CD14-positive monocyte (primary cell): ENCODE measurements around the gene TIMM10B. TPM values are rescaled to one million over a fixed set of nuclear protein-coding genes. Genes with fewer than 3 reads are reported as not detected.
"Not testable (repeated sequence)": the region's sequence is repeated elsewhere in the genome, so short reads cannot be mapped to it uniquely, and the experiment has no call there.

Experiments used
- DNase-seq, 3 donors: peaks; one replicate each; pipeline ENCODE4 v3.0.0-alpha.2; 2011 to 2022
- H2AFZ ChIP-seq: 2 replicates; pipeline ENCODE4 v1.6.0; 2012; ENCODE audit warnings: mild to moderate bottlenecking, low read depth, low read length, inconsistent platforms; ENCODE audit not compliant: insufficient read depth, poor library complexity, severe bottlenecking
- H3K27ac ChIP-seq, 2 donors: 1 replicate in 1 of 2; 2 replicates in 1 of 2; pipeline ENCODE4 v1.5.1; 2012 to 2013; ENCODE audit warnings: low read length in 2 of 2, control low read depth in 1 of 2, inconsistent platforms in 1 of 2, low read depth in 1 of 2, mild to moderate bottlenecking in 1 of 2
- H3K27me3 ChIP-seq, 2 donors: one replicate each; pipeline versions ENCODE4 v1.6.0 to v1.6.1; 2011 to 2013; ENCODE audit warnings: low read length in 2 of 2; ENCODE audit not compliant: control insufficient read depth in 2 of 2, insufficient read depth in 2 of 2
- H3K36me3 ChIP-seq, 2 donors: replicated peaks in 1 of 2; 1 replicate in 1 of 2; 2 replicates in 1 of 2; pipeline versions ENCODE4 v1.5.1 to v1.6.1; 2012 to 2013; ENCODE audit warnings: low read length in 2 of 2, control low read depth in 1 of 2, inconsistent platforms in 1 of 2, mild to moderate bottlenecking in 1 of 2; ENCODE audit not compliant: insufficient read depth in 2 of 2, control insufficient read depth in 1 of 2
- H3K4me1 ChIP-seq, 2 donors: 1 replicate in 1 of 2; 2 replicates in 1 of 2; pipeline versions ENCODE4 v1.5.1 to v1.6.1; 2012 to 2013; ENCODE audit warnings: low read length in 2 of 2, control low read depth in 1 of 2, inconsistent platforms in 1 of 2, mild to moderate bottlenecking in 1 of 2, moderate library complexity in 1 of 2; ENCODE audit not compliant: insufficient read depth in 2 of 2, control insufficient read depth in 1 of 2
- H3K4me2 ChIP-seq: replicated peaks from 2 replicates; pipeline ENCODE3; 2012; ENCODE audit warnings: low read length, moderate library complexity, mild to moderate bottlenecking; ENCODE audit not compliant: poor library complexity, severe bottlenecking; ENCODE audit errors: extremely low read depth
- H3K4me3 ChIP-seq, 3 experiments: fragments of 200-600 bp in 1 of 3; sonication (generic) in 1 of 3; replicated peaks in 1 of 3; 1 replicate in 2 of 3; 2 replicates in 1 of 3; pipeline ENCODE4 v1.5.1; 2011 to 2013; ENCODE audit warnings: low read length in 3 of 3, mild to moderate bottlenecking in 3 of 3, control low read depth in 2 of 3, low read depth in 2 of 3, inconsistent platforms in 1 of 3, moderate library complexity in 1 of 3
- H3K79me2 ChIP-seq: 2 replicates; pipeline ENCODE4 v1.6.0; 2012; ENCODE audit warnings: mild to moderate bottlenecking, control low read depth, inconsistent platforms, low read length, moderate library complexity; ENCODE audit not compliant: insufficient read depth
- H3K9ac ChIP-seq: 2 replicates; pipeline ENCODE4 v1.6.0; 2017; ENCODE audit warnings: low read length, mild to moderate bottlenecking; ENCODE audit not compliant: insufficient read depth, poor library complexity, severe bottlenecking
- H3K9me3 ChIP-seq, 2 donors: replicated peaks in 1 of 2; 1 replicate in 1 of 2; 2 replicates in 1 of 2; pipeline versions ENCODE4 v1.5.1 to v1.6.1; 2012 to 2013; ENCODE audit warnings: low read length in 2 of 2, control low read depth in 1 of 2; ENCODE audit not compliant: control insufficient read depth in 1 of 2, insufficient read depth in 1 of 2
- H4K20me1 ChIP-seq: 2 replicates; pipeline ENCODE4 v1.6.0; 2012; ENCODE audit warnings: mild to moderate bottlenecking, low read length, control low read depth, moderate library complexity; ENCODE audit not compliant: insufficient read depth
- H3K27ac Mint-ChIP-seq, 7 donors: one replicate each; pipeline ENCODE4 v1.8.0; 2020; ENCODE audit warnings: mild to moderate bottlenecking in 7 of 7, mixed read lengths in 7 of 7, moderate library complexity in 6 of 7, inconsistent platforms in 2 of 7
- H3K27me3 Mint-ChIP-seq, 3 donors: one replicate each; pipeline ENCODE4 v1.8.0; 2021 to 2022; ENCODE audit warnings: low read depth in 3 of 3, mild to moderate bottlenecking in 3 of 3, mixed read lengths in 3 of 3, moderate library complexity in 3 of 3, inconsistent platforms in 1 of 3
- H3K36me3 Mint-ChIP-seq, 2 donors: one replicate each; pipeline ENCODE4 v1.8.0; 2020; ENCODE audit warnings: mixed read lengths in 2 of 2, inconsistent platforms in 1 of 2, mild to moderate bottlenecking in 1 of 2
- H3K4me1 Mint-ChIP-seq: one replicate; pipeline ENCODE4 v1.8.0; 2020; ENCODE audit warnings: mild to moderate bottlenecking, mixed read lengths
- H3K4me3 Mint-ChIP-seq, 2 donors: one replicate each; pipeline ENCODE4 v1.8.0; 2020; ENCODE audit warnings: mild to moderate bottlenecking in 2 of 2, mixed read lengths in 2 of 2, moderate library complexity in 1 of 2
- H3K9me3 Mint-ChIP-seq, 7 donors: one replicate each; pipeline ENCODE4 v1.8.0; 2020 to 2022; ENCODE audit warnings: mixed read lengths in 7 of 7, mild to moderate bottlenecking in 6 of 7, moderate library complexity in 6 of 7, inconsistent platforms in 2 of 7
- WGBS: methylation state at CpG from one replicate; pipeline ENCODE4 v1.1.5; 2013; ENCODE audit warnings: missing lambda C conversion rate; ENCODE audit not compliant: insufficient coverage; 5-methylcytosine and 5-hydroxymethylcytosine counted together
- intact Hi-C, 2 donors: fragments of 100-400 bp; cut with micrococcal nuclease; formaldehyde crosslinking; loops; one replicate each; pipeline versions ENCODE4 v1.15.0 to v1.15.1; 2023
- polyA plus RNA-seq, 3 donors: library from polyadenylated mRNA; depleted of rRNA in 1 of 3; unstranded in 2 of 3; stranded (reverse) in 1 of 3; fragments of 300-500 nt in 2 of 3; fragments of >200 nt in 1 of 3; fragmentation: Illumina TruSeq in 2 of 3; gene quantifications; 1 replicate in 2 of 3; 2 replicates in 1 of 3; pipeline ENCODE4 v1.2.3, GENCODE V29; 2012 to 2021
- TF ChIP-seq, protein P1 (sequence below): fragments of 200-600 bp; IDR thresholded peaks from one replicate; pipeline ENCODE4 v1.8.0; 2022; ENCODE audit warnings: antibody characterized with exemption, mild to moderate bottlenecking

TIMM10B gene
- polyA plus RNA-seq, 3 donors: 20.0 to 34.9 (median 22.1) TPM

GRCh38 chr11:6520265-6520664, 39.0 kb downstream of the TIMM10B start:
- Histone ChIP-seq H3K79me2 (no peaks in the 10 kb centered on the region), H3K27ac (no peak overlapping the region), H3K4me3 (no peak overlapping the region), H3K27me3 (no peaks in the 10 kb centered on the region), H2AFZ (no peak overlapping the region), H4K20me1 (no peaks in the 10 kb centered on the region), H3K4me2 (no peak overlapping the region), H3K9ac (no peak overlapping the region), H3K36me3 (peaks cover 11 to 38% of the 10 kb centered on the region in 2 donors), H3K4me1 (no peaks in the 10 kb centered on the region), H3K9me3 (no peaks in the 10 kb centered on the region)
- no peaks in the 10 kb centered on the region for H3K4me1 Mint-ChIP-seq
- H3K27me3 Mint-ChIP-seq: peaks cover 0 to 3% (median 0%) of the 10 kb centered on the region in 3 donors
- peaks cover 0 to 1% (median 0%) of the 10 kb centered on the region in 7 donors for H3K9me3 Mint-ChIP-seq
- no peak for DNase-seq
- peak overlapping the region in 1 of 7 donors; percentile 10 for H3K27ac Mint-ChIP-seq
- TF ChIP-seq, protein P1, sequence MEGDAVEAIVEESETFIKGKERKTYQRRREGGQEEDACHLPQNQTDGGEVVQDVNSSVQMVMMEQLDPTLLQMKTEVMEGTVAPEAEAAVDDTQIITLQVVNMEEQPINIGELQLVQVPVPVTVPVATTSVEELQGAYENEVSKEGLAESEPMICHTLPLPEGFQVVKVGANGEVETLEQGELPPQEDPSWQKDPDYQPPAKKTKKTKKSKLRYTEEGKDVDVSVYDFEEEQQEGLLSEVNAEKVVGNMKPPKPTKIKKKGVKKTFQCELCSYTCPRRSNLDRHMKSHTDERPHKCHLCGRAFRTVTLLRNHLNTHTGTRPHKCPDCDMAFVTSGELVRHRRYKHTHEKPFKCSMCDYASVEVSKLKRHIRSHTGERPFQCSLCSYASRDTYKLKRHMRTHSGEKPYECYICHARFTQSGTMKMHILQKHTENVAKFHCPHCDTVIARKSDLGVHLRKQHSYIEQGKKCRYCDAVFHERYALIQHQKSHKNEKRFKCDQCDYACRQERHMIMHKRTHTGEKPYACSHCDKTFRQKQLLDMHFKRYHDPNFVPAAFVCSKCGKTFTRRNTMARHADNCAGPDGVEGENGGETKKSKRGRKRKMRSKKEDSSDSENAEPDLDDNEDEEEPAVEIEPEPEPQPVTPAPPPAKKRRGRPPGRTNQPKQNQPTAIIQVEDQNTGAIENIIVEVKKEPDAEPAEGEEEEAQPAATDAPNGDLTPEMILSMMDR: no peak
- 100% methylated on average over 1 of the region's 3 CpGs for WGBS
- intact Hi-C loops: no loop called here
- H3K36me3 Mint-ChIP-seq: peaks cover 45 to 52% of the 10 kb centered on the region in 2 donors
- H3K4me3 Mint-ChIP-seq: no peak overlapping the region

GRCh38 chr11:6521946-6522345, 40.6 kb downstream of the TIMM10B start:
- H4K20me1 ChIP-seq, H3K4me3 ChIP-seq, H3K4me2 ChIP-seq, intact Hi-C loops, H3K27ac Mint-ChIP-seq, DNase-seq, H3K4me1 Mint-ChIP-seq, H3K79me2 ChIP-seq, H3K27me3 ChIP-seq, H3K9me3 Mint-ChIP-seq, H3K27me3 Mint-ChIP-seq, H3K27ac ChIP-seq, H3K9ac ChIP-seq, H2AFZ ChIP-seq, H3K4me1 ChIP-seq, H3K9me3 ChIP-seq, H3K4me3 Mint-ChIP-seq: not testable (repeated sequence)
- whole genome bisulfite sequencing: 100% methylated on average over 1 of the region's 3 CpGs
- H3K36me3 ChIP-seq: peaks cover 11 to 33% of the 10 kb centered on the region in 2 donors
- H3K36me3 Mint-ChIP-seq: peaks cover 34 to 45% of the 10 kb centered on the region in 2 donors
